Measurements from ENCODE around the gene ANKRD39.

ANKRD39 gene

DNA sequence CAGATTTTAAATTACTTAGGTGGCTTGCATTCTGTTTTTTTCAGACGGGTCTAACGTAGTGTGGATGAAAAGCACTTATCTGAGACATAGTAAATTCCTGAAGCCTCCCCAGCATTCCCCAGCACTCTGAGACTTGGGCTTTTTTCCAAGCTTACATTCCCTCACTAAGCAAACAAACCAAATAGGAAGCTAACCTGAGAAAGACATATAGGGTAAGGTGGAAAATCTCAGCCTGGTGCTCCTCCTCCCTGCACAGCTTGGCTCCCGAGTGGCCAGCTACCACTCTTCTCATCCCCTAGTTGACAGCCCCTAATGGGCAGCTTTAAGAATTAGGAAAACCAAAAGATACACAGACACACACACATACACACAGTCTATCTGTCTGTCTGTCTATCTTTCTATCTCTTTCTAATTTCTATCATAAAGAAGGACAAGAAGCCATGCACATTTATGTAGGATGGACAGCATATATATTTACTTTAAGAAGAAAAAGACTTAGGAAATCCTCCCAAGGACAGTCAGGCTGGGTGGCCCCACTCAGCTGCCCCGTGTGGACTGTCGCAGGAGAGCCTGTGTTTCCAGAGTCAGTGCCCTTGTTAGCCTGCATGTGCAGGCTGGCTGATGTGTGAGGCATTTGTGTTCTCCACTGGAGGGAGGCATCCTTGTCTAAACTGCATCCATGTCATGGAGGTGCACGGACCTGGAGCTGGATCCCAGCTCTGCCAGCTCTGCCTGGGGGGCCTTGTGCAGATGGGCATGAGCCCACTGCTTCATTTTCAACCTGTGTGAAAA, 33.5 kb downstream of the ANKRD39 start:
- DNase-seq: no peak

DNA sequence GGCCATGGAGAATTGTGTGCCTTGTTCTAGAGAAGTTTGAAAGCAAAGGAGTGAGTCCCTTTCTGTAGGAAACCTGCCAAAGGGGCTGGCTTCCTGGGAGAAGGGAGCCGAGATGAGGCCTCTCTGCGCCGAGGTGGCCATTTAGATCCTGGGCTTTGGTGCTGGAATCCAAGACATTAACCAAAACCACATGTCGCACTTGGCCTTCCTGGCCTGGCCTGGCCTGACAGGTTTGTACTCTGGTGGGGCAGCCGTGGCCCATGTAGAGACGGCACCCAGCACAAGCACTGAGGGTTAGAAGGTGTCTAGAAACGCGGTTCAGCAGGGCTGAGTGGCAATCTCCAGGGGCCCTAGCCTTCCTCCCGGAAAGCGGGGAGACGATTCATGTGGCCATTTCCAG, 34.6 kb downstream of the ANKRD39 start:
- no peak for DNase-seq

DNA sequence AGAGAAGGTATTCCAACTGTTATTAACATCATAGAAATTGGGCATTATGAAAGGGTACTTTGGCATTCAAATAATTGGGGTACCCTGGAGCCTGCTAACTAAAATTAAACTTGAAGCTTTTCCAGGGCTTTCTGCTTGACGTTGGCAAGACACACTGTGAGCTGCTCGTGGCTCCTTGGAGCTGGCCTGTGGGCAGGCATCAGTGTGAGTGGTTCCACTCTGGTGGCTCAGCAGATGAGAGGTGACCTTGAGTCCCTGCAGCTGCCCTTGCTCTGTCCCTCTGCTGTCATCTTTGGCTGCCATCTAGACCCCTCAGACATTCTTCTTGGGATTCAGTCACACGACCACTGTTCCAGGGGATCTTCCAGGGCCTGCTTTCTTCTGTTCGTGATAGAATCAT, 35.0 kb downstream of the ANKRD39 start:
- DNase-seq: no peak

GRCh38 chr2:96821113-96821675, 36.6 kb downstream of the ANKRD39 start:
- no peak for DNase-seq

- DNase-seq: no peak
These were observed 37.8 kb downstream of the ANKRD39 start for GRCh38 chr2:96819876-96820511.

DNA sequence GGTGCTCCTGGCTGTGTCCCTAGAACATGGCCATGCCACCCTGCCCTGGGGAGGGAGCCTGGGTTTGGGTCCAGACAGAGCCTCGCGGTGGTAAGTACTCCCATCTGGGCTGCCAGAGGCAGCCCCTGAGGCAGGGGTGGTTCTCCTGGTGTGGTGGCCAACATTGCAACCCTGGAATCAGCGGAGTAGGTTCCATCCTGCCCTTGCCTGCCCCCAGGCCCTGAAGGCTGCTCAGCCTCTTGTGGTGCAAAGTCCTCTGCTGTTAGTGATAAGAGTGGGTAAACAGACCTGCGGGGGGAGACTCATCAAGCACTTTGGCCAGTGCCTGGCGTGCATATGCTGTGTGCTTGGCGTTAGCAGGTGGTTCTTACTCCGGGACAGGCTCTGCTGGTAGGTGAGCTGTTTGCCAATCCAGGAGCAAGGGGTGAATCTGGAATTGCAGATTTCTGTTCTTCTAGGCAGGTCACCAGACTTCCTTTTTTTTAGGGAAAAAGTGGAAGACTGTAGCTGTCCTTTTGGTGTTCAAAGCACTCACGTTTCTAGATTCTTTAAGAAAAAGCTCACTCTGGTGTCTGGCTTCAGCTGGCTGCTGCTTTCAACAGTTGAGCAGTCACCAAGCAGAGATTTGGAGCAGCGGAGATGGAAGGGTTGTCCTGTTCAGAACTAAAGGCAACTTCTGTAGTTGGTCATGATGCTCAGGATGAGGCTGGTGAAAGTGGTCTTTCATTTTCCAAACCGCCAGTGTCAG, 38.5 kb downstream of the ANKRD39 start:
- DNase-seq: no peak

DNA sequence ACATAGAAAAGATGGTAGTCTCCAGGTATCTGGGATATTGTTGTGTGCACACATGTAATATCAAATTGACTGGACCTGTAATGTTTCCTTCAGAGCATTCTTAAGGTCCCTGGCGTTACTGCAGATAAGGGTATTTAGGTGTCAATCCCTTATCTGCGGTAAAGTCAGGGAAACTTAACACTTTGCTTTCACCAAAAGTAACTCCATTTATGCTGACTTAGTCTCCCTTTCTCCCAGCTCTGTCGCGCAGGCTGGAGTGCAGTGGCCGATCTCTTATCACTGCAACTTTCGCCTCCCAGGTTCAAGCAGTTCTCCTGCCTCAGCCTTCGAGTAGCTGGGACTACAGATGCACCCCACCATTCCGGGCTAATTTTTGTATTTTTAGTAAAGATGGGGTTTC, 39.9 kb downstream of the ANKRD39 start:
- DNase-seq: no peak

DNA sequence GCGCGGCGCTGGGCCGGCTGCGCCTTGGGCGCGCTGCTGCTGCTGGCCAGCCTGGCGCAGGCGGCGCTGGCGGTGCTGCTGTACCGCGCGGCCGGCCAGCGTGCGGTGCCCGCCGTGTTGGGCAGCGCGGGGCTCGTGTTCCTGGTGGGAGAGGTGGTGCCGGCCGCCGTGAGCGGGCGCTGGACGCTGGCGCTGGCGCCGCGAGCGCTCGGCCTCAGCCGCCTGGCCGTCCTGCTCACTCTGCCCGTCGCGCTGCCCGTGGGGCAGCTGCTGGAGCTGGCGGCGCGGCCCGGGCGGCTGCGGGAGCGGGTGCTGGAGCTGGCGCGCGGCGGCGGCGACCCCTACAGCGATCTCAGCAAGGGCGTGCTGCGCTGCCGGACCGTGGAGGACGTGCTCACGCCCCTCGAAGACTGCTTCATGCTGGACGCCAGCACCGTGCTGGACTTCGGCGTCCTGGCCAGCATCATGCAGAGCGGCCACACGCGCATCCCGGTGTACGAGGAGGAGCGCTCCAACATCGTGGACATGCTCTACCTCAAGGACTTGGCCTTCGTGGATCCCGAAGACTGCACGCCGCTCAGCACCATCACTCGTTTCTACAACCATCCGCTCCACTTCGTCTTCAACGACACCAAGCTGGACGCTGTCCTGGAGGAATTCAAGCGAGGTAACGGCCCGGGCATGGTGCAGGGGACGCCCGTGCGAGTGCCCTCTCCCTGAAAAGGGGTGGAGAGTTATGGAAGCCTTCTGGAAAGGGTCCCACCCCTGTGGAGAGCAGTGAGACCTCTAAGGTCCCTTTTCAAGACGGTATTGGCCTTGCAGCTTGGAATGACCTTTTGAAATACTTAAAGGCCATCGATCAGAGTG, 40.7 kb downstream of the ANKRD39 start:
- DNase-seq: no peak

DNA sequence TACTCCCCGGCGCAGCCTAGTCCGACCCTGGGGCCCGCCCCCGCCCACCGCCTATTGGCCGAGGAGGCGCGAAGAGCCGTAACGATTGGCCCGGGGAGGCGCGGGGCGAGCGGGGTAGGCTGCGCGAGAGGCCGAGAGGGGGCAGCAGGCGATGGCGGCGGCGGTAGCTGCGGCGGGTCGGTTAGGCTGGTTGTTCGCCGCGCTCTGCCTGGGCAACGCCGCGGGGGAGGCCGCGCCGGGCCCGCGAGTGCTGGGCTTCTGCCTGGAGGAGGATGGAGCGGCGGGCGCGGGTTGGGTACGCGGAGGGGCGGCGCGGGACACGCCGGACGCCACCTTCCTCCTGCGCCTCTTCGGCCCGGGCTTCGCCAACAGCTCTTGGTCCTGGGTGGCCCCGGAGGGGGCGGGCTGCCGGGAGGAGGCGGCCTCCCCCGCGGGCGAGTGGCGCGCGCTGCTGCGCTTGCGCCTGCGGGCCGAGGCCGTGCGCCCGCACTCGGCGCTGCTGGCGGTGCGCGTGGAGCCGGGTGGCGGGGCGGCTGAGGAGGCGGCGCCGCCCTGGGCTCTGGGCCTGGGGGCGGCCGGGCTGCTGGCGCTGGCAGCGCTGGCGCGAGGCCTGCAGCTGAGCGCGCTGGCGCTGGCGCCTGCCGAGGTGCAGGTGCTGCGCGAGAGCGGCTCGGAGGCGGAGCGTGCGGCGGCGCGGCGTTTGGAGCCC, 41.5 kb downstream of the ANKRD39 start, which contains the start of gene CNNM3:
Gene CNNM3, plus strand, starts transcription at position 142 of the 709 bp plus-strand sequence. Its CDS starts 10 bp downstream, at position 152.
- DNase-seq: peak; percentile 88

DNA sequence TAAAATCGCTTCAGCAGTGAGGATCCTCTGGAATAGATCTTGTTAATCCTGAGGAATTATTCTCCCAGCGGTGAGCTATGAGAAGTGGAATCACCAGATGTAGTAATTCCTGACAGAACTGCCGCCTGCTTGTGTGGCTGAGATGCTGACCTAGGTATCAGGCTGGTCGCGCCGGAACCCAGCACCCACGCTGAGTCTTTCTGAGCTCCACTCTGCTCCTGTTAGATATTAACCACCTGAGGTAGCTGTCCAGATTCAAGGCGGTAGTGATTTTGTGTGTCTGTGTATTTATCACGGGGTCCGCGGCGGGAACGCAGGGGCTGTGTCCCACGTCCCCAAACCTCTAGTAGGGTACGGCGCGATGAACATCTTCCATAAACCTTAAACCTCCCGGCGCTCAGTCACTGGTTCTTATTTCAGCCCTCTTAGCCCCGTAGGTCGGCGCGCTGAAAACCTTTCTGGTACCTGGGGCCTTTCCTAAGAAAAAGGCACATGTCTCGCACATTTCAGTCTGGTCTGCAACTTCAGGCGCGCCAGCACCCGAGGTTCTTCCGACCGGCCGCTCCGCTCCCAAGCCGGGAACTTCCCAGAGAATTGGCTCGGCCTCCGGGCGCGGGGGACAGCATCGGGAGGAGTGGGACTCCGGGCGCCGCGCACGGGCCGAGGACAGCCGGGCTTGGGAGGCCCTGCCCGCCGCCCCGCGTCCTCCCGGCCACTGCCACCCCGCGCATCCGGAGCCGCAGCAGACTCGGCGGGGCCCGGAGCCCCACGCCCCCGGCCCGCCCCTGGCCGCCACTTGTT, 42.3 kb downstream of the ANKRD39 start:
- no peak for DNase-seq

DNA sequence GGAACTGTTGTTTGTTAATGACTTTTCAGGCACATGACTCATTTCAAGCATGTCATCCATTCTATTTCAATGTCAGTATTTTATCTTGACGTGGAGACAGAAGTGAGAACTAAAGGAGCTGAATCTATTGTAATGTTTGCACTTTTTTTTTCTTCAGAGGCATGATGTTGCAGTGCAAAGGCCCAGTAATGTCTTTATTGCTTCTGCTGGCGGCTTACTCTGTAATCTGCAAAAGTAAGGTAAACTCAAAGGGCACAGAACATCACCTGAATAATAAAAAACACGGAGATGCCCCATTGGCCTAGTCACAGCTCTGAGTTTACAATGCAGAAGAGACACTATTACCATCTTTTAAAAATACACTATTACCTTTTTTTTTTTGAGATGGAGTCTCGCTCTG, 44.2 kb downstream of the ANKRD39 start:
- DNase-seq: no peak

DNA sequence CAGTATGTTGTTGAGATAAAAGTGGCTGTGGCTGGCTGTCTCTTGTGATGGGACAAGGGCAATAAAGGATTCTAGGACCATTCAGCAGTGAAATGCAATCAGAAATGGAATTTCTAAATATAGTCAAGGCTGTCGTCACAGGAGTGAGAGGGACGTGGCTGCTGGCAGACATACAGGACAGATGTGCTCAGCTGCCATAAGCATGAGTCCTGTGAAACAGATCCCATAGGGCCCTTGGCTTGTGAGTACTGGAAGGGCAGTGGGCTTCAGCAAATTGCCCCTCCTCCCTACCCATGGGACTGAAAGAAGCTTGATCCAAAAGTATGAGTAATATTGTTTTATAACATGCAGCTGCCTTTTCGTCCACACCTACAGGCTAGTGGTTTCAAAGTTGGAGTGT, 45.9 kb downstream of the ANKRD39 start:
- no peak for DNase-seq

GRCh38 chr2:96810783-96811192, 47.0 kb downstream of the ANKRD39 start:
- DNase-seq: no peak

DNA sequence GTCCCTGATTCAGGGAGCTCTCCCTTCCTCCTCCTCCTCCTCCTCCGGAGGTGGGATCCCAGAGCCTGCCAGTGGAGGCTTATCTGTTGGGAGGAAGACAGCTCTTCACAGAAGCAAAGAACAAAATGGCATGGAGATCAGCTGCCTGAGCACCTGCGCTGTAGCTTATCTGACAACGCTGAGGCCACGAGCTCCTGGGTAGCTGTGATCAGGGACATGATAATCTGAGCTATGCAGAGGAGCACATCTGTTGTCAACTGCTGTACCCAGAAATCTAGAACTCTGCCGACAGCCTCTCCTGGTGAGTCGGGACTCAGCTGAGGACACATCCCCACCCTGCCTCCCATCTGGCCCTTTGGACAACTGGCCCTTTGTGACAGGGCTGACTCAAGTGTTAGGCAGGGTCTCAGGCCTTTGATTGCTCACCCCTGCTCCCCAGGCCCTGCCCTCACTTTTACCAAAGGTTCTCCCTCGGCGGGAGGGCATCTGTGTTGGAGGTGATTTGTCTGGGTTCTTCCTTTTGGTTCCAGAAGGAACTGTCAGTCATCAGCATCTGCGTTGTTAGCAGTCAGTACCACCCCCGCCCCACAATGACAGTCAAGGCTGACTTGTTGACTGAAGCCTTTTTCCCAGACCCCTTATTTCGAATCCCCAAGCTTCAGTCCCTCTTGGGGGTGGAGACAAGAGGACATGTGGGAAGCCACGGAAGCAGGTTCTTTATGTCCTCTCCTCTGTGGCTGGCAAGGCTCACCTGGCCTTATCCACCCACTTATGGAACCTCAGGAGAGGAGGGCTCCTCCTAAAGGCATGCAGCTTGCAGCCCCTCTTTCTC, 47.6 kb downstream of the ANKRD39 start:
- DNase-seq: no peak

DNA sequence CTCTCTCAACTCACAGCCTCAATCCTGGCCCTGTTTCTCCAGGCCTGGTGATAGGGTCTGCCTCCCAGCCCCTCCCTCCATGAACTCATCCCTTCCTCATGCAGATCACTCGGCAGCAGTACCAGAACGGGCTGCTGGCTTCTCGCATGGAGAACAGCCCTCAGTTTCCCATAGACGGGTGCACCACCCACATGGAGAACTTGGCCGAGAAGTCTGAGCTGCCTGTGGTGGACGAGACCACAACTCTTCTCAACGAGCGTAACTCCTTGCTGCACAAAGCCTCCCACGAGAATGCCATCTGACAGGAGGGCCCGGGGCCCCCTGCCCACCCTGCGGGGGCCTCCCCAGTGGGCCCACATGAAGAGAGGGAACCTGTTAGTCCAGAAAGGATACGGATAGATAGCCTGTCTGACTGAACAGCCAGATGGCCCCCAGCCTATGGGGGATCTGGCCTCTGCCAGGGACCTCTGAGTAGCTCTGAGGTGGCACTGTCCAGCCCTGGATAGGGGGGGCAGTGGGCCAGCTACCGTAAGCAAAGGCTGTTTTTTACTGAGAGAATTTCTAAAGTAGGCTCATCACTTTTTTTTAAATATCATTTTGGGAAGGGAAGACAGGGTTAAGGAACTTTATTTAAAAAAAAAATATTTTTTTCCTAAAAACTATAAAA, 48.5 kb downstream of the ANKRD39 start:
- DNase-seq: no peak

DNA sequence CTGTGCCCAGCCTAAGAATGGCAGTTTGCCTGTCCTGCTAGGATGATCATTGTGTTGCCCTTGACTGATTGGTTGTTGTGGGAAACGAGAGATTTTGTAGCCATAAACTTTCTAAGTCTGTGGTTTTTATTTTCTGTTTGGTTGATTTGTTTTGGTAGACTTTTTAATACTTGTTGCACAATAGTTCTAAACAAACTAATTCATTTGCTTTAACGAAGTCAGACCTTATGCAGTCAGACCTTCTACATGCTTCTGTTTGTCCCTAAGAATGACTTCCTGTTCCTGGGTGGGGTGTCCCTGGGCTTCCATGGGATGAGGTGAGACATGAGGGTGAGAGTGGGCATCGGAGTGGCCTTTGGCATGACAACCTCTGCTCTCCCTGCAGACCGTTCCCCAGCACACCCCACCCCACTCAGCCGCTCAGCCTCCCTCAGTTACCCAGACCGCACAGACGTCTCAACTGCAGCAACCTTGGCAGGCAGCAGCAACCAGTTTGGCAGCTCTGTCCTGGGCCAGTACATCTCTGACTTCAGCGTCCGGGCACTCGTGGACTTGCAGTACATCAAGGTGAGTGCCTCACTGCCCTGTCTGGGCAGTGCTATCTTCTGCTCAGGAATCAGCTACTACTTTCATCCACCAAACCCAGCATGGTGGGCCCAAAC, 49.5 kb downstream of the ANKRD39 start:
- no peak for DNase-seq

DNA sequence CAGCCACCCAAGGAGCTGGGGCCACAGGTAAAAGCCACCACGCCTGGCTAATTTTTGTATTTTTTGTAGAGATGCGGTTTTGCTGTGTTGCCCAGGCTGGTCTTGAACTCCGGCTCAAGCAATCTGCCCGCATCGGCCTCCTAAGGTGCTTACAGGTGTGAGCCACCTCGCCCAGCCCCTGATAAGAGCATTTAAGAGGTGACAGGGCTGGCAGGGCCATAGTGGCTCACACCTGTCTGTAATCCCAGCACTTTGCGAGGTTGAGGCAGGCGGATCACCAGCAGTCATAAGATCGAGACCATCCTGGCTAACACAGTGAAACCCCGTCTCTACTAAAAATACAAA, 50.7 kb downstream of the ANKRD39 start:
- DNase-seq: no peak

- no peak for DNase-seq
These were observed 51.2 kb downstream of the ANKRD39 start for GRCh38 chr2:96806468-96807126.
